HG02571 (cell line): ENCODE data around the gene NRXN3.
"Not testable (repeated sequence)": the region's sequence is repeated elsewhere in the genome, so short reads cannot be mapped to it uniquely, and the experiment has no call there.

Experiments used
- ATAC-seq: cut with Tn5 transposase; IDR thresholded peaks from one replicate; pipeline ENCODE4 v1.9.1; 2021; ENCODE audit warnings: mild to moderate bottlenecking, moderate library complexity; ENCODE audit not compliant: unreplicated experiment

Gene NRXN3

GRCh38 chr14:79734656-79735055 is 1564.5 kb downstream of the NRXN3 start:
- ATAC-seq, result no peak

DNA sequence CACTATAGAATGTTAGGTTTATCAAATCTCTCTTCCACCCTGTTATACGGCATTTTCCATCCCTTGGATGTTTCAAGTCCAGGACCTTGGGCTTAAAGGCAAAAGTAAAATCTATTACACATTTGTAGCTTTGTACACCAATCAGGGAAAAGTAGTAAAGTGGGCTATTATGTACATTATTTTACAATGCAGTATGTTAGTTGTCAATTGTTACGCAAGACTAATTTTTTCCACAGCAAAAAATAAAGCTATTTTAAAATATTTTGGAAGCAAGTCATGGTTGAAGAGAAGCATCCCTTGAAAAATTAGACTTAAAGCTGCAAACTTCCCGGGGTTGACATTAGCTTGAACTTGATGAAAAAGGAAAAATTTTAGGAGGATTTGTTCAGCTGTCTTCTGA is 1564.9 kb downstream of the NRXN3 start:
- ATAC-seq, result no peak

DNA sequence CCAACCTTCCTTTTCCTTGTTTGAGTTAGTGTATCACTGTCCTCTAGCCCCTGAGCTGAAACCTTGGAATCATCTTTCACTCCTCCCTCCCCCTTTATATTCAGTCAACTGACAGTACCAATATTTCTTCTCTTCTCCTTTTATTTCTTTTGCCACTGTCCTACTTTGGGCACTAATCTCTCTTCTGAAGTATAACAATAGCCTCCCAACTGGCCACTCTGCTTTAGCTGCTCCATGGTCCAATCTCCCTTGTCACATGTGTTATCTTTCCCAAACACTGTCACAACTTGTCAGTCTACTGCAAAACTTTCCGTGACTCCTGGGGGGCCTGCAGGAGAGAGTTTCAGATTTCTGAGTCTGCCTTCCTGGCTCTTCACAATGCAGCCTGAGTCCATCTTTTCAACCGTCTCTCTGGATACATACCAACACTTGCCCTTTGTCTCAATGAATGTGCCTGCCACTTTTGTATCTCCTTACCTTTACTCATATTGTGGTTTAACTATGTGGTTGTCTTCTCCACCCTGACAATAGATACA is 1570.0 kb downstream of the NRXN3 start:
- ATAC-seq, result no peak

GRCh38 chr14:79742142-79742541 is 1572.0 kb downstream of the NRXN3 start:
- no peak for ATAC-seq

DNA sequence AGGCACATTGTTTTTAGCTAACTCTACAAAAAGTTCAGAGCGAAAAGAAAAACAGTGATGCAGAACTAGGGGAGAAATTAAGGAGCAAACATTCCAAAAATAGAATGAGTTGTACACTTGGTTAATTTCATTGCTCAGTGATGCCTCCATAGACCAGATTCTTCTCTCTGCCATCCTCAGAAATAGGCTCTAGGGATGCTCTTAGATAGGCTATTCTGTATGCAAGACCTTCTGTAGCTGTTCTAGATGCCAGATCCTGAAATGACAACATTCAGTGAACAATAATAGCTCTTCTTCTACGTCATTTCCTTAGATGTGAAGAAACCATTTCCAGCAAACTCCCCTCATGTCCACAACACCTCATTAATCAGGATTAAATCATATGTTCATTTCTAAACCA is 1574.9 kb downstream of the NRXN3 start:
- ATAC-seq, result no peak

- no peak for ATAC-seq
These were observed 1578.9 kb downstream of the NRXN3 start for GRCh38 chr14:79749065-79749464.

GRCh38 chr14:79758985-79759384 is 1588.8 kb downstream of the NRXN3 start:
- ATAC-seq, result no peak

- ATAC-seq, result no peak
These were observed 1594.2 kb downstream of the NRXN3 start for GRCh38 chr14:79764323-79764722.

DNA sequence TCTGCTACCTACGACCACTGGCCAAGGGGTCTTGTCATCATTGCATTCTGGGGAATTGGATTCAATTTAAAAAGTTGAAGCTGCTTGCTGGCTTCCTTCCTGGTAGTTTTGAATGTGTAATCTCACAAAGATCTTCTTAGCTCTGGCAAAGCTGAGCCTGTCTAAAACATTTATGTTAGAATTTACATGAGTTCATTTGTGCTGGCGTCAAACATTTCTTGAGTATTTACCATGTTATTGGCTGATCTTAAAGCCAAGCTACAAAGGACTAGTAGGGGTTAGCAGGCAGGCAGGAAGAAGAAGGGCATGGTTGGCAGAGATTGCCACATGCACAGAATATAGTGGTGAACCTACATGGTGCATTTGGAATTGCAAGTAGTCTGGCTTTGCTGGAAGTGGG is 1596.3 kb downstream of the NRXN3 start:
- ATAC-seq, result no peak

DNA sequence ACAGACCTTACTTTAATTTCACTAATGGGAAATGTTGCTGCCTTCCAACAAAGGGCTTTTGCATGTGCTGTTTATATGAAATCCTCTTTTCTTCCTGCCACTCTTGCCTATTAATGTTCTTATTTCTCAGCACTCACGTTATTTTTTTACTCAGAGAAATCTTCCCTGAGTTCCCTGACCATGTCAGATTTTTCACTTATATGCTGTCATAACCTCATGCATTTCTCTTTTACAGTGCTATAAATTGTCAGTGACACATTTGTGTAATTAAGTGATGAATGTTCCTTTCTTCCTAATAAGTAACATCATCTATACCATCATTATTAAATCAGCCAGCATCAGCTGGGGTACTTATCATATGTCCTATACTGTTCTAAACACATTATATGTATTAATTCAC is 1597.1 kb downstream of the NRXN3 start:
- no peak for ATAC-seq

- not testable (repeated sequence) for ATAC-seq
These were observed 1597.5 kb downstream of the NRXN3 start for GRCh38 chr14:79767721-79768120.

DNA sequence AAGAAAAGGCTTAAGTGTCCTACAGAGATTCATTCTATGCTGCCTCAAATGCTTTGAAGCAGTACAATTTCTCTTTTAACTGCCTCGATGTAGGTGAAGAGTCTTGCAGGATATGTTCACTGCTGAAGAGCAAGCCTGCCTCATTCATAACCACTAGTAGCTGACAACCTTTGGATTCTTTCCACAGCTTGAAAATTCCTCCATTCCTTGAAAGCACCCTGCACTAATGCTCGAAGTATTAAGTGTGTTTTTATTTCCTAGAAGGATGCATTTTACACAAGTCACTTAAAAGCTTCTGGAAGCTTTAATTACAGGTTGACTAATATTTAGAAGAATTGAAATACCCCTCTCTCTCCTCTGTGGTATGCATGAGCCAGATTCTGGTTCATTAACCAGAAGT is 1611.7 kb downstream of the NRXN3 start:
- ATAC-seq, result no peak

DNA sequence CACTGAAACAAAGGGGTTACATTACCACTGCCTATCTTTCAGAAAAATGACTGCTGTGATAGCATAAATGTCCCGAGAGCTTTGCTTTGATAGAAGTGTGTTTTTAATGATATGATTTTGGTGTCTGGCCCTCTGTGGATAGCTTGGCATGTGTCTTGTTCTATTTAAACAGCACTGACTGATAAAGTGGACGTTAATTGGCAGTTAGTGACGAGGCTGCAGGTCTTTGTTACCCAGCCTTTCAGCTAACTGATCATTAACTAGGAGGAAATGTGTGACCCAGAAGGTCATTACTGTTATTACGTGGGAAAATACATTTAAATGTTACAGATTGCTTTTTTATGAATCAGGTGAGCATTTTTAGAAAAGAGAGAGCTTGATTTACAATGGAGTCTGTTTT is 1612.9 kb downstream of the NRXN3 start:
- no peak for ATAC-seq

DNA sequence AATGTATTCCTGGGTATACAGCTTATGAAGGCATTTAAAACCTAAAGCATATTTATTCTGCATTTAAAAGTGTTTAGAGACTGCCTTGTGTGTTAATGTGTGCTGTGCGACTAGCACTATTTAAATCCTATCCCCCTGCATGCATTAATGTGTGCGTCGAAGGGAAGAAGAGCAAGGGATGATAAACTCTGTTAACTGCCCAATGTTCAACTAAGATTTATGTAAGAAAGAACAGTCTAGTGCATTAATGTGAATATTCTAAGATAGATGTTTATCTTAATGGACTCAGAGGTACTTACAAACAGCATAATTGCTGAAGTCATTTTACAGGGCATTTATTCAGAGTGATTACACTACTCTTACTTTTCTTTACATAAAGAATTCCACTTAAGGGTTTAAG is 1616.3 kb downstream of the NRXN3 start:
- ATAC-seq, result no peak

GRCh38 chr14:79788346-79788745 is 1618.2 kb downstream of the NRXN3 start:
- no peak for ATAC-seq

- ATAC-seq, result no peak
These were observed 1621.0 kb downstream of the NRXN3 start for GRCh38 chr14:79791055-79791732.

- ATAC-seq, result no peak
These were observed 1631.9 kb downstream of the NRXN3 start for GRCh38 chr14:79802093-79802492.

DNA sequence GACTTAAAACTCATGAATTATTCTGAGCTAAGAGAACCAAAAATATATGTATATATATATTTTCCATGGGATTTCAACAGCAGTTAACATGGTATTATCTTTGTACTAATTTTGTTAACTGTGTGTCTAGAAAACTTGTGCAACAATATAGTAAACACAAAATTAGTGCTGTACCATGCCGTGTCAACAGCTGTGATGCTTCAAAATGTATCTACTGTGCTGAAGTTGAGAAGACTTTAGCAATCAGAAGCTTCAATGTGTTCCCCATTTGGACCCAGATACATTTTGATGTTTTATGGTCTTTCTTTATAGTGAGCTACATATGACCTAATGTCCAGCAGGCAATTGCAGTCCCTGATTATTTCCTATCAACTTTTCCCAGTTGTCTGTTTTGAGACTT is 1635.5 kb downstream of the NRXN3 start:
- ATAC-seq, result no peak

GRCh38 chr14:79809849-79810612 is 1639.9 kb downstream of the NRXN3 start:
- ATAC-seq, result no peak

- no peak for ATAC-seq
These were observed 1650.8 kb downstream of the NRXN3 start for GRCh38 chr14:79820866-79821535.

DNA sequence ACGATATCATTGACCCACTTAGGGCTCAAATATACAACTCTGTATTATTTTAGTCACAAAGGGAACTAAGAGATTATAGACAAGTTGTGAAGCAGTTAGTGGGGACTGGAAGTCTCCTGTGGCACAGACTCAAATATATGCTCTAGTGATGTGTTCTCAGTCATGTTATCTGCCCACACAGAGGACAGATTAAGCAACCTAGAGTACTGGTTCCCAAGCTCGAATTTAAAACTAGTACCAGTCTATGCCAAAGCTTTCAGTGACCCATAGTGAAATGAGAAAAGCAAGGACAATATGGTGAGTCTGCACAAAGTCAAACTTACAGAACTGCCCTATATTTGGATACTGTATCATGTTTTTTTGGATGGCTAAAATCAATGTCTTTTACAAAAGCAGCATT is 1651.9 kb downstream of the NRXN3 start:
- ATAC-seq, result no peak

DNA sequence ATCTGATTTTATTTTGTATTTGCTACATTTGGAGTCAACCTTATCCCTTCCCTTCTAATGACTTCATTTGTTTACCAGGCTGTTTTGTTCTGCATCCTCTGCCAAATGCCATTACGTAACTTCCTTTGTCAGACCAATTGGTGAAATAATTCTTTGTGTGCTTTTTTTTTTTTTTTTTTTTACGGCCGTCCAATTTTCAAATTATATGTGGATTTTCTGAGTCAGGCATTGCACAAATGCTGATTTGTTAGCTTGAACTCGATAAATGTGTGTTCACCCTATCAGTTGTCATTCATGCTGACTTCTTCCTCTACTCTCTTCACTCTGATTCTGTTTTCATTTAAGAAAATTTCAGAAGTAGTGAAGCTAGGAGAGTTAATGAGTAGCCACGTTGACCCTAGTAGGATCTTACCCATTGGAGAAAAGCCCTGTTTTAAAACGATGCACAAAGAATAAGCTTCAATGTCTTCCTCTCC is 1654.9 kb downstream of the NRXN3 start:
- ATAC-seq, result no peak
